Measurements from ENCODE around the gene PAPPA.

DNA sequence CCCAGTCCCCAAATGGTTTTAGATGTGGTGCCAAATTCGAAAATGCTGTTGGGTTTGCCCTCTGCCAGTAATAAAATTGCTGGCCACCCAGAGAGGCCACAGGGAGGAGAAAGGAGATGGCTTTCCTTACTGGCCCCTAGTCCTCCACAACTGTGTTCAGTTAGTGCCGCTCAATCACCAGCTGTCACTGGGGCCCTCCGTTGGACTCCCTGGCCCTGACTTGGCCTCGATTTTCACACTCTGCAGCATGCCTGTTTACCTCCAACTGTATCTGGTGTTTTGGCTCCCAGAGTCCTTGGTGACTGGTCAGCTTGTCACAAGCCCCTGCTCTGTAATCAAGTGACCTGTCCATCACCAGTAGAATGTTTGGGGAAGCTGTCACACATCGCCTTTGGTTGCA, 97.8 kb downstream of the PAPPA start:
- TF ChIP-seq CTCF (IDR thresholded peaks at IDR 0.05; ENCODE audit: insufficient read depth, low read depth, low read length), result no peak
- TF ChIP-seq EZH2 (IDR thresholded peaks at IDR 0.05; ENCODE audit: insufficient read depth, low read length), result no peak
